Inflammatory macrophage treated with lipopolysaccharide for 4 hours (primary cell): Measurements from ENCODE around the gene ASB6.

Experiments
- DNase-seq: peaks from one replicate; pipeline ENCODE4 v3.0.0-alpha.2; 2020

The ASB6 gene, protein sequence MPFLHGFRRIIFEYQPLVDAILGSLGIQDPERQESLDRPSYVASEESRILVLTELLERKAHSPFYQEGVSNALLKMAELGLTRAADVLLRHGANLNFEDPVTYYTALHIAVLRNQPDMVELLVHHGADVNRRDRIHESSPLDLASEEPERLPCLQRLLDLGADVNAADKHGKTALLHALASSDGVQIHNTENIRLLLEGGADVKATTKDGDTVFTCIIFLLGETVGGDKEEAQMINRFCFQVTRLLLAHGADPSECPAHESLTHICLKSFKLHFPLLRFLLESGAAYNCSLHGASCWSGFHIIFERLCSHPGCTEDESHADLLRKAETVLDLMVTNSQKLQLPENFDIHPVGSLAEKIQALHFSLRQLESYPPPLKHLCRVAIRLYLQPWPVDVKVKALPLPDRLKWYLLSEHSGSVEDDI

DNA sequence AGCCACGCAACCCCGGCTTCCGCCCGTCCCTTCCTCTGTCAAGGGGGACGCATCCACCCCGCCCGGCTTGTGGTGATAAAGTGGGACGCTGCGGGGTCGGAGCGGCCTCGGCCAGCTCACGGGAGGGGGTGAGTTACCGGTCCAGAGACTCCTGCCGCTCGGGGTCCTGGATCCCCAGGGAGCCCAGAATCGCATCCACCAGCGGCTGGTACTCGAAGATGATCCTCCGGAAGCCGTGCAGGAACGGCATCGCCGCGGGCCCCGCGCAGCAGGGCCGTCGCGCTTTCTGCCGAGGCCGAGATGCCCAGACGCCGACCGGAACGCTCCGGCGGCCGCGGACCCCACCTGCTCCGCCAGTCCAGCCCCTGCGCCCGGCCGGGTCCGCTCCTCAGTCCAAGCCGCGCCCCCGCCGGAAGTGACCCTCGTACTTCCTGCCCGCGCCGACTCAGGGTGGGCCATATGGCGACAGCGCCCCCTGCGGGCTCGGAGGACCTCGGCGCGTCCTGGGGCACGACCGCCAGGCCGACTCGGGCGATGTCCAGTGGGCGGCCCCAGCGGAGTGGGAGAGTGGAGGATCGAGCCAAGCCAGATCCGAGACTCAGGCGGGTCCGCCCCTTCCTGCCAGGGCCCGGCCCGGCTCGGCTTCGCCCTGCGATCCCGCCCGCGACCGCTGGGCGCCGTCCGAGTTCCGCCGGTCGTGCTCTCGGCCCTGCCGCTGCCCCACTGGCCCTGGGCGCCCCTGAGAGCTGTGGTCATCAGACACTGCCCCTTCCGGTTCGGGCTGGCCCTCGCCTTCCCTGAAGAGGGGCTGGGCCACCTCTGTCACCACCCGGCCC lies at the start of gene ASB6:
ASB6 (minus strand) TSS at position 402 of the 836 bp plus-strand sequence; CDS start at position 250, 152 bp downstream.
- peak; percentile 98 for DNase-seq

DNA sequence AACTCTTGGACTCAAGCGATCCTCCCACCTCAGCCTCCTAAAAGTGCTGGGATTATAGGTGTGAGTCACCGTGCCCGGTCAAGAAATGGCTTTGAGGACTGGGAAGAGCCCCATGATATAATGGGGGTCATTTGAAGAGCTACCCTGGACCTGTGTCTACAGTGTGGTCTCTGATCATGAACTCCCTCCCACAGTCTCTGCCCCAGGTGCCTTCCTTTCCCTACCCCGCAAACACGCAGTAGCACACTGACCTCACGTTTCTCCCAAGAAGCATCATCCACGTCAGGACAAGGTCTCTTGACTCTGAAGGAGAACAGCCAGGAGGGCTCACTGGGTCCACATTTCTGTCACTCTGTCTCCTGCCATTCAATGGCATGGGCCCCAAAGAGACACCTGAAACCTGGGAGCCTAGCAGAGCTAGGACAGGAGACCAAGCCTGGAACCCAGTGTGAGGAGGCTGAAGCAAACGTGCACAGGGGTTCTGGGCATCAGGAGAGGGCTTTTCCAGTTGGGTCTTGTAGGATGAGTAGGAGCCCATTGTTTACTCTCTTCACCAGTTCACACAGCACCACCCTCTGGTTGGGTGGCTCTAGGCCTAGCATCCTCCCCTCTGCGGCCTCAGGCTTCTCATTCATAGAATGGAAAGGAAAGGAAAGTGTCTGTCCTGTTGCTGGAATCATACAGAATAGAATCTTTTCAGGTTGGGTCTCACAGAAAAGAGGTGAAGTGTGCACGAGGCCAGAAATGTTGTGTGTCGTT lies 46.5 kb upstream of the ASB6 start:
- DNase-seq, result no peak

- DNase-seq, result no peak
These were observed 45.4 kb upstream of the ASB6 start for GRCh38 chr9:129687391-129687790.

GRCh38 chr9:129686736-129687135 lies 44.8 kb upstream of the ASB6 start:
- no peak for DNase-seq

- no peak for DNase-seq
These were observed 43.9 kb upstream of the ASB6 start for GRCh38 chr9:129685933-129686259.

- no peak for DNase-seq
These were observed 43.4 kb upstream of the ASB6 start for GRCh38 chr9:129685220-129685932.

DNA sequence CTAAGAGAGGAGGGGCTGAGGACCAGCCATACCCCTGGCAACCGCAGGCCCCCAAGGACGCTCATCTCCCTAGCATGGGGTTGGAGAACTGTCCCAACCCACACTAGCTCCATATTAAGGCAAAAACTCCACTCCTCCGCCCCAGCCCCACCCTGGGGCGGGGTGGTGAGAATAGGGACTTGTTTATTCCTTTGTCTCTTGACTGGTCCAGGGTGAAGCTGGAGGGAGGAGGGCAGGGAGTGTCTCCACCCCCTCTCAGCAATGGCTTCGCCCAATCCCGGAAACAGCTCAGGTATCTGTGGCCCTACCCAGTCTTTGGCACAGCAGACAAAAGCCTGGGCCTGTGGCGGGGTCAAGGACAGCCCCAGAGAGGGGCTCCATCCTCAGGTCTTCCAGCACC lies 40.4 kb upstream of the ASB6 start:
- DNase-seq, result no peak

DNA sequence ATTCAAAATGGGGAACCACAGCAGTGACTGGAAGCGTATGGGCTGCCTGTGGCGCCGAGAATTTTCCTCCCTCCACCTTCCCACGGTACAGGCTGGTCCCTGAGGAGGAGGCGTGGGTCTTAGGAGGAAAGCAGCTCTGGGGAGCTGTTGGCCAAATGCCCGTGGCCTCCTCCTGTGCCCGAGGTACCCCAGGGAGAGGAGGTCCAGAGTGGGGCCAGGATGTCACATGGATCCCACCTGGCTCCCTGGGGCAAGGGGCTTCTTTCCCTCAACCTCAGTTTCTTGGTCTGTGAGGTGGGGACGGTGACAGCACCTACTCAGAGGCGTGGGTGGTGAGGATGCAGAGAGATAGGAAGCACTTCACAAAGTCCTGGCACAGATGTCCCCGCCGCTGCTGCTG lies 40.0 kb upstream of the ASB6 start:
- no peak for DNase-seq

GRCh38 chr9:129679537-129679936 lies 37.6 kb upstream of the ASB6 start:
- no peak for DNase-seq

- DNase-seq, result no peak
These were observed 36.9 kb upstream of the ASB6 start for GRCh38 chr9:129678844-129679243.

DNA sequence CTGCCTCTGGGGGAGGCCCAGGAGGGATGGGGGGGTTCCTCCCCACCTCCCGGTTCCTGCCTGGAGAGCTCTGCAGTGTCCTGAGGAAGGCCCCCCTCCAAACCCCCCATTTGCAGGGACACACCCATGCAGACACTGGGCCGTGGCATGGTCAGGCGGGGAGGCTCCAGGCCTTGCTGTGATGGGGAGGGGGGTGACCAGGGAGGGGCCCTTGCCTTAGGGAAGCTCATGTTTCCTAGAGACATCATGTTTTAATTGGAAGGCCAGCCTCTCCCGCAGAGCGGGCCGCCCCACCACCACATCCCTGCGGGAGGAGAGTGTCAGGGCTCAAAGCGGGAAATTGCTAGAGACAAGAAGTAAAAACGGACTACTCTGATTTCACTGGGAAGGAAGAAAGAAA lies 35.5 kb upstream of the ASB6 start:
- DNase-seq, result no peak

DNA sequence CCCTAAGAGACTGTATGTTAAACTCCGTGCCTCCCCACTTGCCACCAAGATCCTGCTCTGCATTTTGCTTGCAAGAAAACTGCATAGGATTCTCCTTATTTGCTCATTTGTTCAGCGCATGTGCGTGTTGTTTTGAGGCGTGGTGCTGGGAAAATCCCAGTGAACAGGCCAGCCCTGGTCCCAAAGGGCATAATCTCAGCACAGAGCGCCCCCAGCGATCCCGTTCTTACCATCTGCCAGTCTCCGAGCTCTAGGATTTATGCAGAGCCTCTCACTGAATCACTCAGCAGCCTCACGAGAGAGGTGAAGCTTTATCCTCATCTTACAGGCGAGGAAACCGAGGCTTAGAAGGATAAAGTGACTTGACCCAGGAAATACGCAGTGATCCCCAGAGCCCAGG lies 35.0 kb upstream of the ASB6 start:
- DNase-seq, result no peak

DNA sequence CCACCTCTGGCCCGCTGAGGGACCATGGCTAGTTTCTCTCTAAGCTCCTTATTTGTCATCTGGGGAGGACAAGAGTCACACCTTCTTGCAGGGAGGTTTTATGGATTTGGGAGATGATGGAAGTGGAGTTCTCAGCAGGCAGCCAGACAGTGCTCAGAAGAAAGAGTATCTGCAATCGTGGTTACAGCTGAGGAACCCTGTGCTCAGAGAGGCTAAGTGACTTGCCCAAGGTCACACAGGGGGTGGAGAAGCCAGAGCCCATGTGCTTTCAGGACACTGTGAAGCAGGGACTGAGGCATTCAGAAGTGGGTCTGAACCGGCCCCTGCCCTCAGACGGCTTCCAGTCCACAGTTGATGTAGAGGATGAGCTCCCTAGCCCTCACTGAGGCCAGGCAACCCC lies 34.3 kb upstream of the ASB6 start:
- no peak for DNase-seq

- no peak for DNase-seq
These were observed 33.7 kb upstream of the ASB6 start for GRCh38 chr9:129675620-129676019.

DNA sequence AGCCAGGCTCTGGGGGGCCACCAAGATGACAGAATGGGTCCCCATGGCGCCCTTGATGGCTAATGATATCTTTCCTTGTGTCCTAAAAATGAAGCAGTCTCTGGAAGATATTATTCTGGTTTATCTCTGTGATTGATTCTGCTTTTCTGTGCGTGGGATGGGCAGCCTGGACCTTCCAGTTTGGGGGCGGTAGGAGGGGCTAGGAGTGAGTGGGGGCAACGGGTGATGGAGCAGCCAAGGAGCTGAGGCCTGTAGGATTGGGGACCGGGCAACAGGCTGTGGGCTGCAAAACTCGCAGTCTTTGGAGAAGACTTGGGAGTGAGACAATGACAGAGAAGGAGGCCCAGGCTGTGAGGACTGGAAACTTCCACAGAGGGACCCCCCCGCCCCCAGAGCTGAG lies 32.3 kb upstream of the ASB6 start:
- DNase-seq, result no peak

- DNase-seq, result no peak
These were observed 31.7 kb upstream of the ASB6 start for GRCh38 chr9:129673602-129674001.

DNA sequence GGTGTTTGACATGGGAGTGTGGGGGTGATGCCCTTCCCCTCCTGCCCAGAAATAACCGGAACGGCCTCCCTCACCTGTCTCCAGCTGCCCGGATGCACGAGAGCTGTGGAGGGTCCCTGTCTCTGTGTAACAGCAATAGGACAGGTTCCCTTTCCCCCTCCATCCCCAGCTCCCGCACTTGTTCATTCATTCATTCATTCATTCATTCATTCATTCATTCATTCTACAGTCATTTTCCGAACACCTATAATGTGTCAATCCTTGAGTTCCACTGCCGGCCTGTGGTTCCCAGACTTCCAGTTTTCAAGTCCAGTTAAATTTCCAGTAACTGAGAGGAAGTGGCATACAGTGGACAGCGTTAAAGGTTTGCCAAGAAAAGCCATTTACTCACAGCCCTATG lies 30.8 kb upstream of the ASB6 start:
- no peak for DNase-seq

- DNase-seq, result no peak
These were observed 29.6 kb upstream of the ASB6 start for GRCh38 chr9:129671519-129671918.

- DNase-seq, result no peak
These were observed 29.1 kb upstream of the ASB6 start for GRCh38 chr9:129671065-129671464.

GRCh38 chr9:129669946-129670345 lies 28.0 kb upstream of the ASB6 start:
- DNase-seq, result no peak

GRCh38 chr9:129669141-129669718 lies 27.3 kb upstream of the ASB6 start:
- no peak for DNase-seq

GRCh38 chr9:129667850-129668249 lies 25.9 kb upstream of the ASB6 start:
- DNase-seq, result no peak

- no peak for DNase-seq
These were observed 25.4 kb upstream of the ASB6 start for GRCh38 chr9:129667378-129667777.
